CD4-positive, alpha-beta memory T cell (primary cell): ENCODE data around the gene MPV17L2. TPM values are rescaled to one million over a fixed set of nuclear protein-coding genes. Genes with fewer than 3 reads are reported as not detected.

Source experiments
- CTCF ChIA-PET: fragments of 350-600 bp; sonication (Branson Sonifier 250); formaldehyde crosslinking; loops from one replicate; lab custom pipeline; 2021; ENCODE audit warnings: inconsistent platforms; ENCODE audit not compliant: partially characterized antibody; lab: Charles Lee
- POLR2A ChIA-PET: fragments of 350-600 bp; sonication (Branson Sonifier 250); formaldehyde crosslinking; loops from one replicate; lab custom pipeline; 2021; ENCODE audit not compliant: partially characterized antibody; lab: Charles Lee
- DNase-seq, 5 donors: peaks; one replicate each; pipeline versions ENCODE4 v3.0.0 to v3.0.0-alpha.2; 2020 to 2022; ENCODE audit warnings: mixed read lengths in 1 of 5
- H3K27ac ChIP-seq: one replicate; pipeline ENCODE4 v1.7.0; 2013; ENCODE audit warnings: low read depth, low read length
- H3K27me3 ChIP-seq: 2 replicates; pipeline ENCODE4 v1.7.0; 2013; ENCODE audit warnings: mild to moderate bottlenecking, low read length, moderate library complexity; ENCODE audit not compliant: insufficient read depth
- H3K36me3 ChIP-seq: 2 replicates; pipeline ENCODE4 v1.7.0; 2013; ENCODE audit warnings: mild to moderate bottlenecking, low read length, moderate library complexity; ENCODE audit not compliant: insufficient read depth
- H3K4me1 ChIP-seq: 2 replicates; pipeline ENCODE4 v1.7.0; 2013; ENCODE audit warnings: mild to moderate bottlenecking, low read length, moderate library complexity; ENCODE audit not compliant: insufficient read depth
- H3K4me3 ChIP-seq, 2 donors: one replicate each; pipeline ENCODE4 v1.7.0; 2013; ENCODE audit warnings: low read length in 2 of 2, mild to moderate bottlenecking in 1 of 2
- H3K9me3 ChIP-seq, 2 donors: one replicate each; pipeline ENCODE4 v1.7.0; 2013; ENCODE audit warnings: low read length in 2 of 2, control low read depth in 1 of 2; ENCODE audit not compliant: control insufficient read depth in 1 of 2
- H3K27ac Mint-ChIP-seq, 7 donors: one replicate each; pipeline ENCODE4 v1.8.0; 2020 to 2021; ENCODE audit warnings: mixed read lengths in 7 of 7, mild to moderate bottlenecking in 6 of 7, inconsistent platforms in 3 of 7, moderate library complexity in 3 of 7
- H3K27me3 Mint-ChIP-seq, 2 donors: one replicate each; pipeline ENCODE4 v1.8.0; 2020 to 2021; ENCODE audit warnings: mixed read lengths in 2 of 2
- H3K36me3 Mint-ChIP-seq, 2 donors: one replicate each; pipeline ENCODE4 v1.8.0; 2020 to 2021; ENCODE audit warnings: mixed read lengths in 2 of 2, inconsistent platforms in 1 of 2, mild to moderate bottlenecking in 1 of 2
- H3K4me1 Mint-ChIP-seq, 4 donors: one replicate each; pipeline ENCODE4 v1.8.0; 2020 to 2021; ENCODE audit warnings: mixed read lengths in 4 of 4, mild to moderate bottlenecking in 1 of 4
- H3K4me3 Mint-ChIP-seq, 8 donors: one replicate each; pipeline ENCODE4 v1.8.0; 2020 to 2021; ENCODE audit warnings: mixed read lengths in 8 of 8, mild to moderate bottlenecking in 7 of 8, moderate library complexity in 6 of 8, inconsistent platforms in 3 of 8
- H3K9me3 Mint-ChIP-seq, 8 donors: one replicate each; pipeline ENCODE4 v1.8.0; 2020 to 2021; ENCODE audit warnings: mixed read lengths in 8 of 8, mild to moderate bottlenecking in 5 of 8, inconsistent platforms in 3 of 8, moderate library complexity in 1 of 8
- intact Hi-C: fragments of 100-400 bp; cut with micrococcal nuclease; formaldehyde crosslinking; loops from one replicate; pipeline ENCODE4 v1.15.1; 2023
- polyA plus RNA-seq, 2 donors: library from polyadenylated mRNA; unstranded; fragments of 300-500 nt; fragmentation: Illumina TruSeq; gene quantifications; one replicate each; pipeline ENCODE4 v1.2.3, GENCODE V29; 2021
- total RNA-seq, 2 experiments: library from RNA; stranded (reverse); gene quantifications; one replicate each; pipeline ENCODE4 v1.2.3, GENCODE V29; 2021

The MPV17L2 gene
- total and polyA plus RNA-seq, 4 experiments from 2014 or later = 7.6 to 13.7 (median 9.1) TPM

DNA sequence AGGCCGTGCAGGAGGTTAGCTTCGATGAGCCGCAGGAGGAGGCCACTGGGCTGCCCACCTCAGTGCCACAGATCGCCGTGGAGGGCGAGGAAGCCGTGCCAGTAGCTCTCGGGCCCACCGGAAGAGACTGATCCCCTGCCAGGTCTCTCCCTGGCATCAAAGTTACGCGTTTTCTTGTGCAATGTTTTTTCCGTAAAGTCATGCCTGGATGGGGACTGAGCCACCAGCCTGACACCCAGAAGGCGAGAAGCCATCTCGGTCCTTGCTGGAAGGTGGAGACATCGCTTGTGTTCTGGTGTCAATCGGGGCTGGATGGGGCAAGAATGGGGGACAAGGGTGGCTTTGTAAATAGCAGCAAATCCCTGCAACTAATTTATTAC lies 43.4 kb upstream of the MPV17L2 start:
- no peaks in the 10 kb centered on the region for H3K9me3 ChIP-seq
- ChIA-PET CTCF (interaction anchor here (1.1 to 4.1 kb wide), 2 partner anchors 11 to 147 kb away, joined by 4 to 16 read pairs; no protein-coding TSS in a partner anchor), POLR2A (interaction anchor here (1.1 to 1.4 kb wide), 2 partner anchors 30 to 132 kb away, joined by 3 read pairs; partner anchors contain the start of gene JUND)
- intact Hi-C loops = no loop called here
- Mint-ChIP-seq H3K27me3 (no peaks in the 10 kb centered on the region), H3K27ac (peak overlapping the region in 1 of 7 donors; percentile 30), H3K36me3 (peaks cover 14 to 33% of the 10 kb centered on the region in 2 donors), H3K4me1 (peaks cover 12 to 29% (median 18%) of the 10 kb centered on the region in 4 donors), H3K4me3 (no peak overlapping the region), H3K9me3 (peaks cover 0 to 2% (median 0%) of the 10 kb centered on the region in 8 donors)
- H3K4me1 ChIP-seq = peaks cover 21% of the 10 kb centered on the region
- H3K36me3 ChIP-seq = peaks cover 26% of the 10 kb centered on the region
- H3K27me3 ChIP-seq = no peaks in the 10 kb centered on the region
- no peak overlapping the region for H3K27ac ChIP-seq
- DNase-seq = no peak
- H3K4me3 ChIP-seq = no peak overlapping the region

DNA sequence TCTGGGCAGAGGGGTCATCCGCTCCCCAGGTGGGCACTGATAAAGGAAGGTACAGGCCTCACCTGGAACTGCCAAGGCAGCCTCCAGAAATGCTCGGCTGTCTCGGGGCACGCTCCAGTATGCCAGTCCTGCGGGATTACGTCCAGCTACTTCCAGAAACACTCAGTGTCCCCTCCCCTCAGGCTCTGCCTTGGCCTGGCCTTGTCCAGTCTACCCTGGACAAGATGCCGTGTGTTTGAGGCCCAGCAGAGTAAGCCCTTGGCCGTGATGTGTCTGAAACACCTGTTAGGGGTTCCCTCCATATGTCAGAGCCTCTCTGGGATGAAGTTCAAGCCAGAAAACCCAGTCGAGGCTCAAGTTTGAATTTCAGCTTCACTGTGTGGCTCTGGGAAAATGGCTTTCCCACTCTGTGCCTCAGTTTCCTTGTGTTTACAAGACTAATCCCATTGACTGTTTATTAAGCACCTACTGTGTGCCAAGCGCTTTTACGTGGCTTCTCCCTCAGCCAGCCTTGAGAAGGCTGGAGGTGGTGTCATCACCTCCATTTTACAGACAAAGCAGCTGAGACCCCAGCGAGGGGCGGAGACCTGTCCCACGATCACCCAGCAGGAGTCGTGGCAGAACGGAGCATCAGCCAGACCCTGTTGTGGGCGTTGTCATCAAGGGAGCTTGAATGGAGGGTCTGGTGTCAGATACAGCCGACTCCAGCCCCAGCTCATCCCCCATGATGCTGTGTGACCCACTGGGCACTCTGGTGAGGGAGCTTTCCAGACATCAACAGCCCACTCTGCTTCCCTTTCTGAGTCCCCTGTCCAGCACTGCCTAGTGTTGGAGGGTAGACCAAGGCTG lies 42.0 kb upstream of the MPV17L2 start:
- intact Hi-C loops = loop anchor here (5.0 kb wide), 1 partner anchor 89 kb away; no protein-coding TSS in a partner anchor
- Mint-ChIP-seq H3K27ac (peak overlapping the region in 6 of 7 donors; percentile 29 to 99 (median 96)), H3K4me3 (peak overlapping the region; percentile 84 to 95 (median 91)), H3K36me3 (peaks cover 6 to 24% of the 10 kb centered on the region in 2 donors), H3K27me3 (no peaks in the 10 kb centered on the region), H3K9me3 (peaks cover 0 to 2% (median 0%) of the 10 kb centered on the region in 8 donors), H3K4me1 (peaks cover 12 to 34% (median 19%) of the 10 kb centered on the region in 4 donors)
- CTCF ChIA-PET = interaction anchor here (0.8 to 4.1 kb wide), 12 partner anchors 10 to 129 kb away, joined by 3 to 38 read pairs (median 4); partner anchors contain the start of gene IL12RB1
- H3K4me3 ChIP-seq = no peak overlapping the region
- no peaks in the 10 kb centered on the region for H3K27me3 ChIP-seq
- peaks cover 21% of the 10 kb centered on the region for H3K4me1 ChIP-seq
- H3K36me3 ChIP-seq = peaks cover 12% of the 10 kb centered on the region
- no peak for DNase-seq
- peak overlapping the region; percentile 74 for H3K27ac ChIP-seq
- POLR2A ChIA-PET = interaction anchor here (0.6 to 3.3 kb wide), 16 partner anchors 9 to 218 kb away, joined by 3 to 85 read pairs (median 9); partner anchors contain the start of genes ARRDC2, CCDC124, IL12RB1 and JUND
- H3K9me3 ChIP-seq = no peaks in the 10 kb centered on the region

- Mint-ChIP-seq H3K4me1 (peaks cover 14 to 38% (median 21%) of the 10 kb centered on the region in 4 donors), H3K27ac (peak overlapping the region; percentile 88 to 99 (median 97)), H3K27me3 (no peaks in the 10 kb centered on the region), H3K9me3 (peaks cover 0 to 2% (median 0%) of the 10 kb centered on the region in 8 donors), H3K4me3 (peak overlapping the region; percentile 84 to 95 (median 91)), H3K36me3 (peaks cover 0 to 20% of the 10 kb centered on the region in 2 donors)
- CTCF ChIA-PET = interaction anchor here (0.6 to 4.1 kb wide), 12 partner anchors 9 to 127 kb away, joined by 3 to 38 read pairs (median 5); partner anchors contain the start of gene IL12RB1
- no peaks in the 10 kb centered on the region for H3K27me3 ChIP-seq
- no peaks in the 10 kb centered on the region for H3K9me3 ChIP-seq
- H3K4me1 ChIP-seq = peaks cover 28% of the 10 kb centered on the region
- intact Hi-C loops = loop anchor here (1.0 to 5.0 kb wide), 10 partner anchors 22 to 293 kb away; partner anchors contain the start of genes RAB3A and RPL18A
- DNase-seq = peak; percentile 96 to 99 (median 96)
- peak overlapping the region; percentile 74 for H3K27ac ChIP-seq
- peak overlapping the region; percentile 74 to 79 for H3K4me3 ChIP-seq
- POLR2A ChIA-PET = interaction anchor here (0.7 to 3.3 kb wide), 22 partner anchors 8 to 405 kb away, joined by 3 to 85 read pairs (median 6); partner anchors contain the start of genes ARRDC2, IL12RB1, JUND and KXD1
- peaks cover 2% of the 10 kb centered on the region for H3K36me3 ChIP-seq
Measured at GRCh38 chr19:18152442-18152816, 40.6 kb upstream of the MPV17L2 start.

DNA sequence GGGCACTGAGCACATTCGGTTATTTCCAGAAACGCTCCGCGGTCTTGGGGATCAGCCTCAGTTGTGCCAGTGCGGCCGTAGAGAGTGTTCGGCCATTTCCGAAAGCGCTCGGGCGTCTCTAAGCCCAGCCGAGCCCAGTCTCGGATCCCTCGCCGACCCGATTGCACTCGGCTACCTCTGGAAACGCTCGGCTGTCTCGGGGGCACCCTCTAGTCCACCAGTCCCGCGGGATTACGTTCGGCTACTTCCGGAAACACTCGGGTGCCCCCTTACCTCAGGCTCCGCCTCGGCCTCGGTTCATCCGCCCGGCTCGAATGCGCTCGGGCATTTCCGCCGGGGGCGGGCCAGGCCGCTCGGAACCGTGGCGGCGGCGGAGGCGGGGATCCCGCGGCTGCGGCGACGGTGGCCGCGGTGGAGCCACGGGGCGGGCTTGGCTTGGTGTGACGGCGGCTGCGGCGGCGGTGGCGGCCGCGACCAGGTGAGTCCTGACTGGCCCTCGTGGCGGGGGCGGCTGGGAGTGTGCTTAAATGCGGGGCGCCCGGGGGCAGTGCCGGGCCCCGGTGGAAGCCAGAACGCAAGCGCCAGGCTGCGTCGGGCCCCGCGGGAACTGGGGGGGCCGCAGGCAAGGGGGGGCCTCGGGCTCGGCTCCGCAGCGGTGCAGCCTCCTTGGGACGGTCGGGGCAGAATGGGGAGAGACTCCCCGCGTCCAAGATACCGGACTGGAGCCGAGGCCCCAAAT lies 40.0 kb upstream of the MPV17L2 start, which contains the start of gene PIK3R2:
Gene PIK3R2 (plus strand): TSS at position 347 of the 739 bp plus-strand sequence. CDS start 2,717 bp downstream, outside the sequence.
- Histone ChIP-seq H3K4me1 (peaks cover 28% of the 10 kb centered on the region), H3K36me3 (no peaks in the 10 kb centered on the region), H3K27ac (peak within 1 kb of the TSS; percentile 74), H3K4me3 (peak within 1 kb of the TSS; percentile 74 to 79), H3K27me3 (no peaks in the 10 kb centered on the region), H3K9me3 (no peaks in the 10 kb centered on the region)
- intact Hi-C loops = loop anchor here (1.0 to 5.0 kb wide), 11 partner anchors 8 to 294 kb away; partner anchors contain the start of genes RAB3A and RPL18A
- Mint-ChIP-seq H3K27me3 (no peaks in the 10 kb centered on the region), H3K27ac (peak within 1 kb of the TSS; percentile 88 to 99 (median 97)), H3K9me3 (peaks cover 0 to 2% (median 0%) of the 10 kb centered on the region in 8 donors), H3K4me3 (peak within 1 kb of the TSS; percentile 84 to 95 (median 91)), H3K4me1 (peaks cover 14 to 38% (median 21%) of the 10 kb centered on the region in 4 donors), H3K36me3 (peaks cover 0 to 17% of the 10 kb centered on the region in 2 donors)
- POLR2A ChIA-PET = interaction anchor here (0.7 to 3.3 kb wide), 21 partner anchors 8 to 152 kb away, joined by 3 to 85 read pairs (median 6); partner anchors contain the start of genes ARRDC2, IL12RB1, JUND and MAST3
- DNase-seq = peak; percentile 100
- CTCF ChIA-PET = interaction anchor here (0.6 to 4.1 kb wide), 8 partner anchors 8 to 127 kb away, joined by 3 to 38 read pairs (median 5); partner anchors contain the start of gene IL12RB1

DNA sequence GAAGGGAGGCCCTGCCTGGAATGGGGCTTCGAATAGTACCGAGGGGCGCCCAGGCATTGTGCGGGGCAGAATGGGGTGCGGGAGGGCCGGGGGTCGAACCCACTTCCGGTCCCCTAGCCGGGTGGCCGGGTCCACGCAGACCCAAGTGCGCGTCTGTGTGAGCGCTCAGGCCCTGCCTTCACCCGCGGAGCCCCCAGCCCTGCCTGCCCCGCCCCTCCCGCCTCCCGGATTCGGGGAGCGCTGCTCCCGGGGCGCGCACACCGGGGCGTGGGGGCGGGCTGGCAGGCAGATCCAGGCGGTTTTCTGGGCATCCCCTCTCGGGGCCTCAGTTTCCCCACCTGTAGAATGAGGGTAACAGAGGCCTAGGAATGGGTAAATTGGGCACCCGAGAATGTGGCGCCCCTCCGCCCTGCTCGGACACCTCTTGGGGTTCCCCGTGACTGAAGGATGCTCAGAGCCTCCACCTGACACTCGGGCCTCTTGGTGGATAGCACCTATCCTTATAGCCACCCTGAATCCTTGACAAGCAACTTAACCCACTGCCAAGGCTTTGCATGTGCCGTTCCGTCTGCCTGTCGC lies 39.4 kb upstream of the MPV17L2 start:
- ChIA-PET CTCF (no interaction called here), POLR2A (interaction anchor here (1.0 to 3.3 kb wide), 3 partner anchors 34 to 127 kb away, joined by 3 to 85 read pairs (median 3); no protein-coding TSS in a partner anchor)
- H3K9me3 Mint-ChIP-seq = peaks cover 0 to 2% (median 0%) of the 10 kb centered on the region in 8 donors
- H3K4me1 ChIP-seq = peaks cover 28% of the 10 kb centered on the region
- H3K9me3 ChIP-seq = no peaks in the 10 kb centered on the region
- no peaks in the 10 kb centered on the region for H3K27me3 ChIP-seq
- peak overlapping the region in 1 of 2 donors; percentile 74 for H3K4me3 ChIP-seq
- H3K36me3 ChIP-seq = no peaks in the 10 kb centered on the region
- H3K4me3 Mint-ChIP-seq = peak overlapping the region; percentile 84 to 92 (median 86)
- H3K4me1 Mint-ChIP-seq = peaks cover 14 to 38% (median 21%) of the 10 kb centered on the region in 4 donors
- peak overlapping the region; percentile 74 for H3K27ac ChIP-seq
- intact Hi-C loops = loop anchor here (1.0 to 5.0 kb wide), 6 partner anchors 8 to 147 kb away; partner anchors contain the start of gene RAB3A
- H3K27ac Mint-ChIP-seq = peak overlapping the region; percentile 80 to 95 (median 85)
- H3K36me3 Mint-ChIP-seq = peaks cover 0 to 14% of the 10 kb centered on the region in 2 donors
- H3K27me3 Mint-ChIP-seq = no peaks in the 10 kb centered on the region
- DNase-seq = peak in 3 of 5 donors; percentile 14 to 52 (median 22)
